GM19035 (cell line): ENCODE data around the gene PIM1.
"Not testable (repeated sequence)": the region's sequence is repeated elsewhere in the genome, so short reads cannot be mapped to it uniquely, and the experiment has no call there.

Experiments
- ATAC-seq: cut with Tn5 transposase; IDR thresholded peaks from one replicate; pipeline ENCODE4 v1.9.1; 2021; ENCODE audit not compliant: unreplicated experiment

The PIM1 gene

GRCh38 chr6:37170273-37171200, 585 bp downstream of the PIM1 start:
- peak; percentile 27 for ATAC-seq

- ATAC-seq, result no peak
Observed at GRCh38 chr6:37171201-37171969, 1.4 kb downstream of the PIM1 start.

GRCh38 chr6:37171970-37172812, 2.2 kb downstream of the PIM1 start:
- no peak for ATAC-seq

GRCh38 chr6:37172912-37173492, 3.0 kb downstream of the PIM1 start:
- no peak for ATAC-seq

- no peak for ATAC-seq
Observed at GRCh38 chr6:37173493-37174195, 3.7 kb downstream of the PIM1 start.

GRCh38 chr6:37174196-37174514, 4.2 kb downstream of the PIM1 start:
- ATAC-seq, result no peak

- ATAC-seq, result no peak
Observed at GRCh38 chr6:37174515-37175331, 4.8 kb downstream of the PIM1 start.

- no peak for ATAC-seq
Observed at GRCh38 chr6:37175332-37176267, 5.6 kb downstream of the PIM1 start.

- no peak for ATAC-seq
Observed at GRCh38 chr6:37176268-37177076, 6.5 kb downstream of the PIM1 start.

GRCh38 chr6:37177077-37177934, 7.4 kb downstream of the PIM1 start:
- no peak for ATAC-seq

GRCh38 chr6:37177935-37178517, 8.1 kb downstream of the PIM1 start:
- ATAC-seq, result no peak

GRCh38 chr6:37180075-37180474, 10.1 kb downstream of the PIM1 start:
- ATAC-seq, result no peak

- ATAC-seq, result not testable (repeated sequence)
Observed at GRCh38 chr6:37180610-37181009, 10.7 kb downstream of the PIM1 start.

GRCh38 chr6:37182736-37183590, 13.0 kb downstream of the PIM1 start:
- no peak for ATAC-seq
